Vagina (tissue), 2 donors: ENCODE results near the gene OR5B12. TPM values are rescaled to one million over a fixed set of nuclear protein-coding genes. Genes with fewer than 3 reads are reported as not detected.

Experiments
- DNase-seq, 2 donors: peaks; one replicate each; pipeline ENCODE4 v3.0.0-alpha.2; 2017; ENCODE audit errors: extremely low spot score in 2 of 2
- H3K27ac ChIP-seq: fragments of 200-600 bp; sonication (generic); one replicate; pipeline ENCODE4 v1.5.1; 2019
- H3K27me3 ChIP-seq: fragments of 200-600 bp; sonication (generic); one replicate; pipeline ENCODE4 v1.5.1; 2019
- H3K36me3 ChIP-seq, 2 donors: fragments of 200-600 bp; sonication (generic); one replicate each; pipeline ENCODE4 v1.5.1; 2017 to 2019
- H3K4me1 ChIP-seq: fragments of 200-600 bp; sonication (generic); one replicate; pipeline ENCODE4 v1.5.1; 2019
- H3K4me3 ChIP-seq, 2 donors: fragments of 200-600 bp; sonication (generic); 1 replicate in 1 of 2; 2 replicates in 1 of 2; pipeline ENCODE4 v1.5.1; 2016 to 2019
- H3K9me3 ChIP-seq: fragments of 200-600 bp; sonication (generic); one replicate; pipeline ENCODE4 v1.5.1; 2019
- POLR2A ChIP-seq, 2 donors: fragments of 450-650 bp; IDR thresholded peaks; one replicate each; pipeline ENCODE4 v1.6.1; 2017; ENCODE audit warnings: antibody characterized with exemption in 2 of 2, mild to moderate bottlenecking in 2 of 2, moderate library complexity in 2 of 2
- POLR2AphosphoS5 ChIP-seq, 2 donors: sonication (generic); formaldehyde crosslinking; IDR thresholded peaks; one replicate each; pipeline ENCODE4 v1.9.0; 2017; ENCODE audit warnings: antibody characterized with exemption in 2 of 2, mild to moderate bottlenecking in 2 of 2, low read depth in 1 of 2; ENCODE audit not compliant: insufficient read depth in 1 of 2
- intact Hi-C: fragments of 100-400 bp; cut with DNase I; formaldehyde crosslinking; loops from one replicate; pipeline ENCODE4 v1.15.1; 2023
- total RNA-seq: library from RNA; depleted of rRNA; stranded (reverse); fragments of >200 nt; gene quantifications from one replicate; pipeline ENCODE4 v1.2.3, GENCODE V29; 2016
- TF ChIP-seq, protein P1 (sequence below), 3 experiments: fragments of 450-650 bp in 2 of 3; fragments of 200-600 bp in 1 of 3; sonication (generic) in 1 of 3; IDR thresholded peaks; one replicate each; pipeline ENCODE4 v1.5.1; 2017 to 2019; ENCODE audit warnings: antibody characterized with exemption in 3 of 3, mild to moderate bottlenecking in 2 of 3, moderate library complexity in 2 of 3

The OR5B12 gene
- total RNA-seq, 1 donor from 2014 or later = not detected

DNA sequence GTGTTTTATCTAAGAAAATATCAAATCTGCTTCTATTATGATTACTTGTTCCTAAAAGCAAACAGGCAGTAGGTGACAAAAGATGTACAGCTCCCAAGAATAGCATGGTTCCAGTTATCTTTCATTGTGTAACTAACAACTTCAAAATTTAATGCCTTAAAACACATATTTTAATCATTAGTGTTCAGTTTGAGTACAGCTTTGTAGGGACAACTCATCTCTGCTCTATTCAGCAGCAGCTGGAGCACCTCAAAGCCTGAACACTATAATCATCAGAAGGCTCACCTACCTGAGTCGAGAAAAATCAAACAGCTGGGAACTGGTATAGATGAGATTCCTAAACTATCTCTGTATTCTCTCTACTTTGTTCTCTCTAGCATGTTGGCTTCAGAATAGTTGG is 24.3 kb upstream of the OR5B12 start:
- DNase-seq = no peak
- intact Hi-C loops = no loop called here
- Histone ChIP-seq H3K27ac (no peak overlapping the region), H3K4me1 (no peaks in the 10 kb centered on the region), H3K4me3 (no peak overlapping the region), H3K36me3 (no peaks in the 10 kb centered on the region), H3K27me3 (no peaks in the 10 kb centered on the region), H3K9me3 (no peaks in the 10 kb centered on the region)
- TF ChIP-seq POLR2A (IDR thresholded peaks at IDR 0.05) = no peak
- TF ChIP-seq POLR2AphosphoS5 (IDR thresholded peaks at IDR 0.05; ENCODE audit: insufficient read depth in 1 of 2, low read depth in 1 of 2) = no peak
- TF ChIP-seq, protein P1, sequence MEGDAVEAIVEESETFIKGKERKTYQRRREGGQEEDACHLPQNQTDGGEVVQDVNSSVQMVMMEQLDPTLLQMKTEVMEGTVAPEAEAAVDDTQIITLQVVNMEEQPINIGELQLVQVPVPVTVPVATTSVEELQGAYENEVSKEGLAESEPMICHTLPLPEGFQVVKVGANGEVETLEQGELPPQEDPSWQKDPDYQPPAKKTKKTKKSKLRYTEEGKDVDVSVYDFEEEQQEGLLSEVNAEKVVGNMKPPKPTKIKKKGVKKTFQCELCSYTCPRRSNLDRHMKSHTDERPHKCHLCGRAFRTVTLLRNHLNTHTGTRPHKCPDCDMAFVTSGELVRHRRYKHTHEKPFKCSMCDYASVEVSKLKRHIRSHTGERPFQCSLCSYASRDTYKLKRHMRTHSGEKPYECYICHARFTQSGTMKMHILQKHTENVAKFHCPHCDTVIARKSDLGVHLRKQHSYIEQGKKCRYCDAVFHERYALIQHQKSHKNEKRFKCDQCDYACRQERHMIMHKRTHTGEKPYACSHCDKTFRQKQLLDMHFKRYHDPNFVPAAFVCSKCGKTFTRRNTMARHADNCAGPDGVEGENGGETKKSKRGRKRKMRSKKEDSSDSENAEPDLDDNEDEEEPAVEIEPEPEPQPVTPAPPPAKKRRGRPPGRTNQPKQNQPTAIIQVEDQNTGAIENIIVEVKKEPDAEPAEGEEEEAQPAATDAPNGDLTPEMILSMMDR (IDR thresholded peaks at IDR 0.05) = no peak

DNA sequence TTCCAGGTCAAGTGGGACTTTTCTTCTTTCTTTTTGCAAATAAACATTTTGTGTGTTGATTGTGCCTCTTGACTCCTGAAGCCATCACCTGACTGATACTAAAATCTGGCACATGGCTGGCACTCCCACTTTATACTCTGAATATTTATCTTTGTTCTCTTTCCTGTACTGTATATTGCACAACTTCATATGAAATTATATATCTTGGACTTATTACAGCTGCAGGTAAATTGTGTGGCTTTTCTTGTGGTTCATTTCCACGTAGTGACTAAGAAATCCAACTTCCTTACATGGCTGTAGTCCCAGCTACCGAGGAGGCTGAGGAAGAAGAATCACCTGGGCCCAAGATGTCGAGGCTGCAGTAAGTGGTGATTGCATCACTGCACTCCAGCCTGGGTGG is 23.7 kb upstream of the OR5B12 start:
- TF ChIP-seq, protein P1 (IDR thresholded peaks at IDR 0.05) = no peak
- TF ChIP-seq POLR2A (IDR thresholded peaks at IDR 0.05) (no peak), POLR2AphosphoS5 (IDR thresholded peaks at IDR 0.05; ENCODE audit: insufficient read depth in 1 of 2, low read depth in 1 of 2) (no peak)
- Histone ChIP-seq H3K9me3 (no peaks in the 10 kb centered on the region), H3K36me3 (no peaks in the 10 kb centered on the region), H3K27ac (no peak overlapping the region), H3K4me3 (no peak overlapping the region), H3K4me1 (no peaks in the 10 kb centered on the region), H3K27me3 (no peaks in the 10 kb centered on the region)
- intact Hi-C loops = no loop called here
- DNase-seq = no peak

DNA sequence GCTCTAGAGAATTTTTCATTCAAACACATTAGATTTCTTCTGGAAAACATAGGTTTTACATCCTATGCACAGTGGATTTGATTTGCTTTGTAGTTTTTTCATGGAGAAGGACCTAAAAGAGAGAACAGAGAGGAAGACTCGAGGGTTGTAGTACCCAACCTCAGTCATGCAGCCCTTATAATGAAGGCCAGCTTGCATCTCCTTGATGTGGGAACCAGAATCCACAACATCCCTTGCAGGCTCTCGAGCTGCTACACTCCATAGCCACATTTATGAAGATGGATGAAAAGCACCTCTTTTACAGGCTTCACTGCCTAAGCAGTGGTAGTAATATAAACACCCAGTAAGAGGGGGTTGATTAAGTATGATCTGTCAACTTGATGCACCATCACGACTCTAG is 9.5 kb upstream of the OR5B12 start:
- H3K27ac ChIP-seq = no peak overlapping the region
- H3K4me3 ChIP-seq = no peak overlapping the region
- intact Hi-C loops = no loop called here
- no peaks in the 10 kb centered on the region for H3K4me1 ChIP-seq
- H3K9me3 ChIP-seq = no peaks in the 10 kb centered on the region
- no peaks in the 10 kb centered on the region for H3K36me3 ChIP-seq
- no peaks in the 10 kb centered on the region for H3K27me3 ChIP-seq
- no peak for DNase-seq
- TF ChIP-seq, protein P1 (IDR thresholded peaks at IDR 0.05) = no peak
- TF ChIP-seq POLR2AphosphoS5 (IDR thresholded peaks at IDR 0.05; ENCODE audit: insufficient read depth in 1 of 2, low read depth in 1 of 2) (no peak), POLR2A (IDR thresholded peaks at IDR 0.05) (no peak)

DNA sequence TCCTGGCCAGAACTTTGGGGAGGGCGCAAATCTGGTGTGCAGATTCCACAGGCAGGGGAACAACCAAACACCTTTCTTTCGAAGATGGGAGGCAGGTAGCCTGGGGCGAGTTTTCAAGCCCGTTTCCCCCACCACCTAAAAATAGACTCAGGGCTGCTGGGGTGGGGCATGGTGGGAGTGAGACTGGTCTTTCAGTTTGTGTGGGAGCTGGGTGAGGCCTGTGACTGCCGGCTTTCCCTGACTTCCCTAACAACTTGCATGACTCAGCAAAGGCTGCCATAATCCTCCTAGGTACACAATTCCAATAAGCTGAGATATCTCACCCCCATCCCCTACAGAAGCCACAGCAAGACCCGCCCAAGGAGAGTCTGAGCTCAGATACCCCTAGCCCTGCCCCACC is 4.3 kb upstream of the OR5B12 start:
- Histone ChIP-seq H3K9me3 (peaks cover 7% of the 10 kb centered on the region), H3K4me1 (no peaks in the 10 kb centered on the region), H3K36me3 (no peaks in the 10 kb centered on the region), H3K4me3 (no peak overlapping the region), H3K27me3 (no peaks in the 10 kb centered on the region), H3K27ac (no peak overlapping the region)
- intact Hi-C loops = no loop called here
- DNase-seq = no peak
- TF ChIP-seq POLR2A (IDR thresholded peaks at IDR 0.05) (no peak), POLR2AphosphoS5 (IDR thresholded peaks at IDR 0.05; ENCODE audit: insufficient read depth in 1 of 2, low read depth in 1 of 2) (no peak)
- TF ChIP-seq, protein P1 (IDR thresholded peaks at IDR 0.05) = no peak

DNA sequence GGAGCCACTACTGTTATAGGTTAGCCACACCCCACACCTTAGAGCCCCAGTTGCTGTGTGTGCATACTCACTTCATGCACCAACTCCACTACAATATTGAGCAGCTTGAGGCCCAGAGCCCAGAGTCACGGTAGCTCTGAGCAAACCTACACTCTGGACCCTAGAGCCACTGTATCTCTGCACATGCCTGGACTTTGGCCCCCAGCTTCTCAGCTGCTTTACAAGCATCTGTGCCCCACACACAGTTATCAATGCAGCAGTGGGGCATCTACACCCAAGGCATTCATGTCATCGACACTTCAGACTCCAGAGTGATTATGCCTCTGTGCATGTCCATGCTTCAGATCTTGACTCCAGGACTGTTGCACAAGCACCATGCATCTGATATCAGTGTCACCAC is 2.3 kb upstream of the OR5B12 start:
- no peak for DNase-seq
- no peak for TF ChIP-seq POLR2A (IDR thresholded peaks at IDR 0.05)
- TF ChIP-seq, protein P1 (IDR thresholded peaks at IDR 0.05) = no peak
- no peak for TF ChIP-seq POLR2AphosphoS5 (IDR thresholded peaks at IDR 0.05; ENCODE audit: insufficient read depth in 1 of 2, low read depth in 1 of 2)
- Histone ChIP-seq H3K4me1 (no peaks in the 10 kb centered on the region), H3K9me3 (peaks cover 7% of the 10 kb centered on the region), H3K4me3 (no peak overlapping the region), H3K36me3 (no peaks in the 10 kb centered on the region), H3K27me3 (no peaks in the 10 kb centered on the region), H3K27ac (no peak overlapping the region)
- intact Hi-C loops = no loop called here
